ENCODE data around the gene RAPGEF2. TPM values are rescaled to one million over a fixed set of nuclear protein-coding genes. Genes with fewer than 3 reads are reported as not detected.

RAPGEF2 gene
- total RNA-seq, 2 donors from 2014 or later, result 38.2 to 46.7 TPM

- Histone ChIP-seq H3K27ac (no peak overlapping the region), H3K27me3 (no peaks in the 10 kb centered on the region), H3K36me3 (replicated peaks in 1 of 2; ENCODE audit: insufficient read depth in 1 of 2, low read depth in 2 of 2) (peaks cover 10 to 29% of the 10 kb centered on the region in 2 donors), H3K4me3 (no peak overlapping the region), H3K9me3 (no peaks in the 10 kb centered on the region), H3K4me1 (no peaks in the 10 kb centered on the region)
- DNase-seq, result no peak
- WGBS, 2 donors, result 83 to 90% methylated on average over 3 of the region's 3 CpGs
- intact Hi-C loops (cut with DNase I), result no loop called here
- TF ChIP-seq, protein P1, sequence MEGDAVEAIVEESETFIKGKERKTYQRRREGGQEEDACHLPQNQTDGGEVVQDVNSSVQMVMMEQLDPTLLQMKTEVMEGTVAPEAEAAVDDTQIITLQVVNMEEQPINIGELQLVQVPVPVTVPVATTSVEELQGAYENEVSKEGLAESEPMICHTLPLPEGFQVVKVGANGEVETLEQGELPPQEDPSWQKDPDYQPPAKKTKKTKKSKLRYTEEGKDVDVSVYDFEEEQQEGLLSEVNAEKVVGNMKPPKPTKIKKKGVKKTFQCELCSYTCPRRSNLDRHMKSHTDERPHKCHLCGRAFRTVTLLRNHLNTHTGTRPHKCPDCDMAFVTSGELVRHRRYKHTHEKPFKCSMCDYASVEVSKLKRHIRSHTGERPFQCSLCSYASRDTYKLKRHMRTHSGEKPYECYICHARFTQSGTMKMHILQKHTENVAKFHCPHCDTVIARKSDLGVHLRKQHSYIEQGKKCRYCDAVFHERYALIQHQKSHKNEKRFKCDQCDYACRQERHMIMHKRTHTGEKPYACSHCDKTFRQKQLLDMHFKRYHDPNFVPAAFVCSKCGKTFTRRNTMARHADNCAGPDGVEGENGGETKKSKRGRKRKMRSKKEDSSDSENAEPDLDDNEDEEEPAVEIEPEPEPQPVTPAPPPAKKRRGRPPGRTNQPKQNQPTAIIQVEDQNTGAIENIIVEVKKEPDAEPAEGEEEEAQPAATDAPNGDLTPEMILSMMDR (IDR thresholded peaks at IDR 0.05), result no peak
- TF ChIP-seq POLR2A (IDR thresholded peaks at IDR 0.05), result no peak
- ATAC-seq, result no peak
These were observed 246.5 kb downstream of the RAPGEF2 start for GRCh38 chr4:159349332-159349731.

GRCh38 chr4:159352609-159353008, 249.7 kb downstream of the RAPGEF2 start:
- Histone ChIP-seq H3K4me3 (no peak overlapping the region), H3K4me1 (no peaks in the 10 kb centered on the region), H3K27ac (no peak overlapping the region), H3K9me3 (no peaks in the 10 kb centered on the region), H3K36me3 (replicated peaks in 1 of 2; ENCODE audit: insufficient read depth in 1 of 2, low read depth in 2 of 2) (peaks cover 0 to 27% of the 10 kb centered on the region in 2 donors), H3K27me3 (no peaks in the 10 kb centered on the region)
- ATAC-seq, result no peak
- no peak for DNase-seq
- TF ChIP-seq POLR2A (IDR thresholded peaks at IDR 0.05), result no peak
- TF ChIP-seq, protein P1 (IDR thresholded peaks at IDR 0.05), result no peak
- 89 to 90% methylated on average over 7 of the region's 7 CpGs for WGBS, 2 donors
- intact Hi-C loops (cut with DNase I), result no loop called here

DNA sequence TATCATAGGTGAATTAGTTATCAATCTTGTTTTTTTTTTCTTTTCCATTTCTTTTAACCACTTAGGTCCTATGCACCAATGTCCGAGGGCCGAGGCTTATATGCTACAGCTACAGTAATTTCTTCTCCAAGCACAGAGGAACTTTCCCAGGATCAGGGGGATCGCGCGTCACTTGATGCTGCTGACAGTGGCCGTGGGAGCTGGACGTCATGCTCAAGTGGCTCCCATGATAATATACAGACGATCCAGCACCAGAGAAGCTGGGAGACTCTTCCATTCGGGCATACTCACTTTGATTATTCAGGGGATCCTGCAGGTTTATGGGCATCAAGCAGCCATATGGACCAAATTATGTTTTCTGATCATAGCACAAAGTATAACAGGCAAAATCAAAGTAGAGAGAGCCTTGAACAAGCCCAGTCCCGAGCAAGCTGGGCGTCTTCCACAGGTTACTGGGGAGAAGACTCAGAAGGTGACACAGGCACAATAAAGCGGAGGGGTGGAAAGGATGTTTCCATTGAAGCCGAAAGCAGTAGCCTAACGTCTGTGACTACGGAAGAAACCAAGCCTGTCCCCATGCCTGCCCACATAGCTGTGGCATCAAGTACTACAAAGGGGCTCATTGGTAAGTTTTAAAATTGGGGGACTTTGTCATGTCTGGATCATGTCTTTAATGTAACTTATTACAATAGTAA, 250.7 kb downstream of the RAPGEF2 start:
- no peak for ATAC-seq
- H3K27ac ChIP-seq, result no peak overlapping the region
- H3K36me3 ChIP-seq (replicated peaks in 1 of 2; ENCODE audit: insufficient read depth in 1 of 2, low read depth in 2 of 2), result peaks cover 0 to 30% of the 10 kb centered on the region in 2 donors
- H3K4me3 ChIP-seq, result no peak overlapping the region
- 96 to 99% methylated on average over 11 to 15 of the region's 15 CpGs for WGBS, 2 donors
- no peaks in the 10 kb centered on the region for H3K27me3 ChIP-seq
- H3K4me1 ChIP-seq, result no peaks in the 10 kb centered on the region
- TF ChIP-seq, protein P1 (IDR thresholded peaks at IDR 0.05), result no peak
- TF ChIP-seq POLR2A (IDR thresholded peaks at IDR 0.05), result no peak
- intact Hi-C loops (cut with DNase I), result no loop called here
- DNase-seq, result no peak
- no peaks in the 10 kb centered on the region for H3K9me3 ChIP-seq

DNA sequence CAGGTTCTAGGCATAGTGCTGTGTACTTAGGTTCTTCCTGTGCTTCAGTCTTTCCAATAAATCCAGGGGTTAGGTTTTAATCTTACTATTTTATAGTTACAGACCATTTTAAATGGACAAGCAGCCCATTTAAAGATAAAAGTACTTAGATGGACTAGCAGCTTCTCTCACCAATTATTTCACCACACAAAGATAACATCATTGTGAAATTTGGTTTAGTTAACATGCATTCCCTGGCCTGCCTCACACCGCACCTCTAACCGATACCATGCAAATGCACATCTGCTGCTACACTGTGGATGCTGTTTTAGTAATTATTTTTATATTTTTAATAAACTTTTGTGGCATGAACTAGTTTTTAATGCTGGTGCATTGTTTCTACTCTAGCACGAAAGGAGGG, 252.6 kb downstream of the RAPGEF2 start:
- WGBS, 2 donors, result 91 to 98% methylated on average over 3 of the region's 3 CpGs
- H3K36me3 ChIP-seq (replicated peaks in 1 of 2; ENCODE audit: insufficient read depth in 1 of 2, low read depth in 2 of 2), result peaks cover 0 to 36% of the 10 kb centered on the region in 2 donors
- H3K9me3 ChIP-seq, result no peaks in the 10 kb centered on the region
- TF ChIP-seq POLR2A (IDR thresholded peaks at IDR 0.05), result no peak
- TF ChIP-seq, protein P1 (IDR thresholded peaks at IDR 0.05), result no peak
- H3K27ac ChIP-seq, result no peak overlapping the region
- H3K4me3 ChIP-seq, result no peak overlapping the region
- no peak for DNase-seq
- no peaks in the 10 kb centered on the region for H3K27me3 ChIP-seq
- ATAC-seq, result no peak
- H3K4me1 ChIP-seq, result no peaks in the 10 kb centered on the region
- intact Hi-C loops (cut with DNase I), result no loop called here

- intact Hi-C loops (cut with DNase I), result no loop called here
- WGBS, 2 donors, result 91 to 95% methylated on average over 8 of the region's 8 CpGs
- Histone ChIP-seq H3K27me3 (no peaks in the 10 kb centered on the region), H3K4me3 (no peak overlapping the region), H3K36me3 (replicated peaks in 1 of 2; ENCODE audit: insufficient read depth in 1 of 2, low read depth in 2 of 2) (peaks cover 0 to 27% of the 10 kb centered on the region in 2 donors), H3K27ac (no peak overlapping the region), H3K9me3 (no peaks in the 10 kb centered on the region), H3K4me1 (no peaks in the 10 kb centered on the region)
- no peak for DNase-seq
- no peak for ATAC-seq
- TF ChIP-seq, protein P1 (IDR thresholded peaks at IDR 0.05), result no peak
- TF ChIP-seq POLR2A (IDR thresholded peaks at IDR 0.05), result no peak
These were observed 254.5 kb downstream of the RAPGEF2 start for GRCh38 chr4:159357350-159357749.
